AG10803 (cell line): ENCODE results near the gene DOCK3.
"Not testable (repeated sequence)": the region's sequence is repeated elsewhere in the genome, so short reads cannot be mapped to it uniquely, and the experiment has no call there.

Experiments
- DNase-seq: peaks from one replicate; pipeline ENCODE4 v3.0.0; 2010; ENCODE audit warnings: low read depth
- H3K4me3 ChIP-seq: 2 replicates; pipeline ENCODE4 v1.5.1; 2011; ENCODE audit warnings: mild to moderate bottlenecking, low read length, control low read depth
- TF ChIP-seq, protein P1 (sequence below): conservative IDR thresholded peaks from 2 replicates; pipeline ENCODE4 v1.5.1; 2011; ENCODE audit warnings: mild to moderate bottlenecking, low read length, control low read depth, inconsistent platforms

Gene DOCK3

DNA sequence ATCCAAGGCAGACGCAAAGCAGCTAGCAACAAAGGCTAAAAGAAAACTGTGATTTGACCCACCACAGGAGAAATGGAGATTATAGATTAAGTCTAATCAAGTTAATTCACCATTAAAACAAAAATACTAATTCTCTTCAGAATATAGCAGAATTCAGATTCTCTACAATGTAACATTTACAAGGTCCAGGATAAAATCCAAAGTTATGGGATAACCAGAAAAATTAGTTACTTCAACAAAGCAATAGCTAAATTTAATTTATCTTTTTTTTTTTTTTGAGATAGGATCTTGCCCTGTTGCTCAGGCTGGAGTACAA, 425.8 kb downstream of the DOCK3 start:
- no peak overlapping the region for H3K4me3 ChIP-seq
- TF ChIP-seq, protein P1, sequence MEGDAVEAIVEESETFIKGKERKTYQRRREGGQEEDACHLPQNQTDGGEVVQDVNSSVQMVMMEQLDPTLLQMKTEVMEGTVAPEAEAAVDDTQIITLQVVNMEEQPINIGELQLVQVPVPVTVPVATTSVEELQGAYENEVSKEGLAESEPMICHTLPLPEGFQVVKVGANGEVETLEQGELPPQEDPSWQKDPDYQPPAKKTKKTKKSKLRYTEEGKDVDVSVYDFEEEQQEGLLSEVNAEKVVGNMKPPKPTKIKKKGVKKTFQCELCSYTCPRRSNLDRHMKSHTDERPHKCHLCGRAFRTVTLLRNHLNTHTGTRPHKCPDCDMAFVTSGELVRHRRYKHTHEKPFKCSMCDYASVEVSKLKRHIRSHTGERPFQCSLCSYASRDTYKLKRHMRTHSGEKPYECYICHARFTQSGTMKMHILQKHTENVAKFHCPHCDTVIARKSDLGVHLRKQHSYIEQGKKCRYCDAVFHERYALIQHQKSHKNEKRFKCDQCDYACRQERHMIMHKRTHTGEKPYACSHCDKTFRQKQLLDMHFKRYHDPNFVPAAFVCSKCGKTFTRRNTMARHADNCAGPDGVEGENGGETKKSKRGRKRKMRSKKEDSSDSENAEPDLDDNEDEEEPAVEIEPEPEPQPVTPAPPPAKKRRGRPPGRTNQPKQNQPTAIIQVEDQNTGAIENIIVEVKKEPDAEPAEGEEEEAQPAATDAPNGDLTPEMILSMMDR: no peak
- DNase-seq: no peak

DNA sequence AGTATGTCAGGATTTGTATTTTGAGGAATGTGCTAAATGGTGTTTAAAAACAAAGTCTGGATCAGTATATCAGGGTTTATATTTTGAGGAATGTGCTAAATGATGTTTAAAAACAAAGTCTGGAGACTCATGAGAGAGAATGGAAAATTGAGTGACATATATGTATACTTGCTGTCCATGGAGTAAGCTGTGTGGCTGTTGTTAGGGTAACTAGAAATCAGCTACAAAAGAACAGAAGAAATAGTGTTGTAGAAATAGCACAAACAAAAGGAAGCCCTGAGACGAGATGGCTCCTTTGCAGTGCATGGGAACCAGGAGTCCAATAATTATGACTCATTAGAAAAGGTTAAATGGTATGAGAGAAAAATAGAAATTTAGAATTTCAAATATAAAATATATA, 427.7 kb downstream of the DOCK3 start:
- no peak for DNase-seq
- TF ChIP-seq, protein P1: no peak

DNA sequence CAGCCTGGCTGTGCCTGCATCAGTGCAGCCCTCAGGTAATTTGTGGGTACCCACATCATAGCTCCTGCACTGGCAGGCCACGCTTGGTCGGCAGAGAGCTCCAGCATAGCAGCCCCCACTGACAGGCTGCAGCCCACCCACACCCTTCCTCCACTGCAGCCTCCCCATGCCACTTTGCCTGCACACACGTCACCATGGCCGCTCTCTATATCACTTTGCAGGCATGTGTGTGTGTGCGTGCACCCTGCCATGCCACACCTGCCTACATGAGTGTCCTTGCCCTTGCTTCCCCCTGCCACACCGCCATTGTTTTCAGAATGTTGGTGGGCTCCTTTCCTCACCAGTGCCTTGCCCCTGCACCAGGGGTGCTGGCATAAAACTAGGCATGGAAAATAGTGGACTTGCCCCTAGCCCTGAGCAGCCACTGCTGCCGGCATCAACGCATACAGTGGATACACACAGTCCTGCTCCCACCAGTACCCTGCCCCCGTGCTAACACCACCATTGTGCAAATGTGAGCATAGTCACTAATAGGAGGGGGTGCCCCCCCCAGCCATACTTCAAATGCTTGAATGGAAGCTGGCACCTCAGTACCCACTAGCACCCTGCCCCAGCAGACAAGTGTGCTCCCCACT, 431.6 kb downstream of the DOCK3 start:
- TF ChIP-seq, protein P1: no peak
- no peak overlapping the region for H3K4me3 ChIP-seq
- DNase-seq: no peak

More for the DNA sequence above, 427.7 kb downstream of the DOCK3 start:
- no peak overlapping the region for H3K4me3 ChIP-seq

DNA sequence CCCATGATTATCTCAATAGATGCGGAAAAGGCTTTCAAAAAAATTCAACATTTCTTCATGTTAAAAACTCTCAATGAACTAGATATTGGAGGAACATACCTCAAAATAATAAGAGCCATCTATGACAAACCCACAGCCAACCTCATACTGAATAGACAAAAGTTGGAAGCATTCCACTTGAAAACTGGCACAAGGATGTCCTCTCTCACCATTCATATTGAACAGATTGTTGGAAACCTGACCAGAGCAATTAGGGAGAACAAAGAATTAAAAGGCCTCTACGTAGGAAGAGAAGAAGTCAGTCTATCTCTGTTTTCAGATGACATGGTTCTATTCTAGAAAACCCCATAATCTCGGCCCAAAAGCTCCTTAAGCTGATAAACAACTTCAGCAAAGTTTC, 435.9 kb downstream of the DOCK3 start:
- TF ChIP-seq, protein P1: no peak

GRCh38 chr3:51122944-51123343, 448.2 kb downstream of the DOCK3 start:
- H3K4me3 ChIP-seq: no peak overlapping the region
- TF ChIP-seq, protein P1: no peak
- DNase-seq: no peak

More for the DNA sequence above, 435.9 kb downstream of the DOCK3 start:
- DNase-seq: no peak
- H3K4me3 ChIP-seq: no peak overlapping the region

DNA sequence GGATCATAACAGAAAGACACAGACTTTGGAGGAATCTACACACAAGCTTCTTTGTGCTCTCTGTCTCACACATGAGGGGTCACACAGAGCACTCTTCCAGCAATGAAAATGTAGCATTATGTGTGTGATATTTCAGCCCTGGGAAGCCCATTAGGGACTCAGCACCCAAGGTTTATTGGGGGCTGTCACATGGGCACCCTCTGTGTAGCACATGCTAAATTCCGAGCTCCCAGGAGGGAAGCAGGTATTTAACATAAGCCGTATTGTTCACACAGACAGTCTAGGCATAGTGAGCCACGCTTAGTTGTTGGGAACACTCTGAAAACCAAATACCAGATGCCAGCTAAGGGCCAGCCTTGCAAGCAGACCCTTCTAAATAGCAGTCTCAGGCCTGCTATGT, 448.8 kb downstream of the DOCK3 start:
- no peak overlapping the region for H3K4me3 ChIP-seq
- DNase-seq: no peak
- TF ChIP-seq, protein P1: no peak

GRCh38 chr3:51131607-51132006, 456.9 kb downstream of the DOCK3 start:
- not testable (repeated sequence) for H3K4me3 ChIP-seq, DNase-seq

DNA sequence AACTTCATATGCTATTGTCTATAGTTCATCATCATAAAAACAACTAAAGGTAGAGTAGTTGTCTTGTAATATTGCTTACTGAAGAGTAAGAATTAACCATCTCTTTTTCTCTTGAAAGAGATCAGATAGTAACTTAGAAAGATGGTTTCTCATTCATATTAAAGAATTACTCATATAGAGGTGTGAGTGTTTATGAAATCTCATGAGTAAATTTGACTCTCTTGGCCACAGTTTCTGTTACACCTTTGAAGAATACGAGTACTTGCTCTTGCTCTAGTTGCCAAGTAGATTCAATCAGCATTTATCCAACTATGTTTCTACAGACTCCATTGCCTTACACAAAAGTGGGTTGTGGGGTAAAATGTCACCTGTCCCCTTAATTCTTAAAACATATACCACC, 463.0 kb downstream of the DOCK3 start:
- H3K4me3 ChIP-seq: no peak overlapping the region
- DNase-seq: no peak
- TF ChIP-seq, protein P1: no peak
